NT2/D1 (cell line): Measurements from ENCODE around the gene KRT6A.

Experiments used
- SUZ12 ChIP-seq: IDR thresholded peaks from 2 replicates; pipeline ENCODE4 v1.6.1; 2011; ENCODE audit not compliant: insufficient read length, insufficient read depth; ENCODE audit errors: extremely low read depth
- YY1 ChIP-seq: IDR thresholded peaks from 2 replicates; pipeline ENCODE4 v1.6.1; 2011; ENCODE audit not compliant: insufficient read length, insufficient read depth
- ZNF274 ChIP-seq: IDR thresholded peaks from 2 replicates; pipeline ENCODE4 v1.6.1; 2011; ENCODE audit warnings: mild to moderate bottlenecking, low read depth, low read length

GRCh38 chr12:52498946-52499345 is 5.9 kb upstream of the KRT6A start:
- TF ChIP-seq ZNF274 (no peak), YY1 (no peak), SUZ12 (no peak)
